Muscle layer of duodenum (tissue), 2 donors: Measurements from ENCODE around the gene ASB18.
A peak's percentile ranks its signal among the peaks of the same experiment; 100 is the strongest.

Experiments used
- H3K27ac ChIP-seq: one replicate; pipeline ENCODE4 v1.7.0; 2013; ENCODE audit warnings: mild to moderate bottlenecking, low read length
- H3K27me3 ChIP-seq: one replicate; pipeline ENCODE4 v1.7.0; 2013; ENCODE audit warnings: low read depth, mild to moderate bottlenecking, control low read depth, low read length
- H3K36me3 ChIP-seq, 2 donors: one replicate each; pipeline ENCODE4 v1.7.0; 2013; ENCODE audit warnings: low read length in 2 of 2, control low read depth in 1 of 2, mild to moderate bottlenecking in 1 of 2; ENCODE audit not compliant: insufficient read depth in 2 of 2, control insufficient read depth in 1 of 2
- H3K4me1 ChIP-seq, 2 donors: one replicate each; pipeline ENCODE4 v1.7.0; 2013; ENCODE audit warnings: low read length in 2 of 2, mild to moderate bottlenecking in 2 of 2, control low read depth in 1 of 2, moderate library complexity in 1 of 2; ENCODE audit not compliant: insufficient read depth in 2 of 2, control insufficient read depth in 1 of 2
- H3K4me3 ChIP-seq, 2 donors: one replicate each; pipeline ENCODE4 v1.7.0; 2013; ENCODE audit warnings: low read length in 2 of 2, low read depth in 1 of 2, mild to moderate bottlenecking in 1 of 2
- H3K9me3 ChIP-seq, 2 donors: one replicate each; pipeline ENCODE4 v1.7.0; 2013; ENCODE audit warnings: low read length in 2 of 2, control low read depth in 1 of 2, mild to moderate bottlenecking in 1 of 2; ENCODE audit not compliant: control insufficient read depth in 1 of 2
- donor health status: healthy.

The ASB18 gene

GRCh38 chr2:236164925-236165841 lies 99.0 kb downstream of the ASB18 start:
- H3K4me1 ChIP-seq: peaks cover 0 to 63% of the 10 kb centered on the region in 2 donors
- no peaks in the 10 kb centered on the region for H3K36me3 ChIP-seq
- H3K4me3 ChIP-seq: peak overlapping the region in 1 of 2 donors; percentile 56
- H3K9me3 ChIP-seq: no peaks in the 10 kb centered on the region
- H3K27ac ChIP-seq: no peak overlapping the region
- H3K27me3 ChIP-seq: peaks cover 70% of the 10 kb centered on the region

- peaks cover 62% of the 10 kb centered on the region for H3K27me3 ChIP-seq
- peak overlapping the region in 1 of 2 donors; percentile 56 for H3K4me3 ChIP-seq
These were observed 99.8 kb downstream of the ASB18 start for GRCh38 chr2:236164201-236164924.

GRCh38 chr2:236163471-236164200 lies 100.6 kb downstream of the ASB18 start:
- Histone ChIP-seq H3K4me1 (peaks cover 0 to 50% of the 10 kb centered on the region in 2 donors), H3K27me3 (peaks cover 54% of the 10 kb centered on the region), H3K36me3 (no peaks in the 10 kb centered on the region), H3K27ac (no peak overlapping the region), H3K4me3 (peak overlapping the region in 1 of 2 donors; percentile 56), H3K9me3 (no peaks in the 10 kb centered on the region)

More at GRCh38 chr2:236164201-236164924, 99.8 kb downstream of the ASB18 start:
- H3K4me1 ChIP-seq: peaks cover 0 to 57% of the 10 kb centered on the region in 2 donors
- no peaks in the 10 kb centered on the region for H3K36me3 ChIP-seq
- H3K27ac ChIP-seq: no peak overlapping the region
- H3K9me3 ChIP-seq: no peaks in the 10 kb centered on the region

- Histone ChIP-seq H3K9me3 (no peaks in the 10 kb centered on the region), H3K27me3 (peaks cover 49% of the 10 kb centered on the region), H3K36me3 (no peaks in the 10 kb centered on the region), H3K27ac (no peak overlapping the region), H3K4me3 (no peak overlapping the region), H3K4me1 (peaks cover 0 to 44% of the 10 kb centered on the region in 2 donors)
These were observed 101.2 kb downstream of the ASB18 start for GRCh38 chr2:236162882-236163470.

- peaks cover 49% of the 10 kb centered on the region for H3K27me3 ChIP-seq
These were observed 102.0 kb downstream of the ASB18 start for GRCh38 chr2:236162031-236162845.

GRCh38 chr2:236161531-236161930 lies 102.7 kb downstream of the ASB18 start:
- no peak overlapping the region for H3K27ac ChIP-seq
- H3K9me3 ChIP-seq: no peaks in the 10 kb centered on the region
- peaks cover 0 to 31% of the 10 kb centered on the region in 2 donors for H3K4me1 ChIP-seq
- H3K36me3 ChIP-seq: no peaks in the 10 kb centered on the region
- no peak overlapping the region for H3K4me3 ChIP-seq
- peaks cover 43% of the 10 kb centered on the region for H3K27me3 ChIP-seq

More at GRCh38 chr2:236162031-236162845, 102.0 kb downstream of the ASB18 start:
- H3K4me1 ChIP-seq: peaks cover 0 to 38% of the 10 kb centered on the region in 2 donors
- no peak overlapping the region for H3K4me3 ChIP-seq
- H3K9me3 ChIP-seq: no peaks in the 10 kb centered on the region
- H3K27ac ChIP-seq: no peak overlapping the region
- H3K36me3 ChIP-seq: no peaks in the 10 kb centered on the region

GRCh38 chr2:236161082-236161462 lies 103.1 kb downstream of the ASB18 start:
- Histone ChIP-seq H3K36me3 (no peaks in the 10 kb centered on the region), H3K4me3 (no peak overlapping the region), H3K27ac (no peak overlapping the region), H3K4me1 (peaks cover 0 to 26% of the 10 kb centered on the region in 2 donors), H3K9me3 (no peaks in the 10 kb centered on the region), H3K27me3 (peaks cover 39% of the 10 kb centered on the region)

- Histone ChIP-seq H3K4me1 (peaks cover 0 to 21% of the 10 kb centered on the region in 2 donors), H3K4me3 (no peak overlapping the region), H3K9me3 (no peaks in the 10 kb centered on the region), H3K27ac (no peak overlapping the region), H3K36me3 (no peaks in the 10 kb centered on the region), H3K27me3 (peaks cover 39% of the 10 kb centered on the region)
These were observed 103.7 kb downstream of the ASB18 start for GRCh38 chr2:236160366-236161081.

- Histone ChIP-seq H3K27ac (no peak overlapping the region), H3K4me3 (no peak overlapping the region), H3K27me3 (peaks cover 34% of the 10 kb centered on the region), H3K4me1 (peaks cover 0 to 18% of the 10 kb centered on the region in 2 donors), H3K36me3 (no peaks in the 10 kb centered on the region), H3K9me3 (no peaks in the 10 kb centered on the region)
These were observed 104.4 kb downstream of the ASB18 start for GRCh38 chr2:236159778-236160170.
